ENCODE data around the gene ASXL3.

ASXL3 gene

GRCh38 chr18:33666915-33667314 is 88.9 kb downstream of the ASXL3 start:
- no peak overlapping the region for H3K4me2 ChIP-seq (ENCODE audit: low read length)
- no peaks in the 10 kb centered on the region for H3K27me3 ChIP-seq (ENCODE audit: control insufficient read depth, insufficient read depth, low read length)
- no peaks in the 10 kb centered on the region for H3K9me3 ChIP-seq (ENCODE audit: control insufficient read depth, low read length)
- no peaks in the 10 kb centered on the region for H3K79me2 ChIP-seq
- H2AFZ ChIP-seq: no peak overlapping the region
- H3K4me1 ChIP-seq: no peaks in the 10 kb centered on the region
- H3K9ac ChIP-seq: no peak overlapping the region
- H3K27ac ChIP-seq: no peak overlapping the region
- TF ChIP-seq CTCF (IDR thresholded peaks at IDR 0.05): no peak
- H3K36me3 ChIP-seq (ENCODE audit: control insufficient read depth, insufficient read depth, low read length): no peaks in the 10 kb centered on the region
- H3K4me3 ChIP-seq (ENCODE audit: low read depth, low read length): no peak overlapping the region

DNA sequence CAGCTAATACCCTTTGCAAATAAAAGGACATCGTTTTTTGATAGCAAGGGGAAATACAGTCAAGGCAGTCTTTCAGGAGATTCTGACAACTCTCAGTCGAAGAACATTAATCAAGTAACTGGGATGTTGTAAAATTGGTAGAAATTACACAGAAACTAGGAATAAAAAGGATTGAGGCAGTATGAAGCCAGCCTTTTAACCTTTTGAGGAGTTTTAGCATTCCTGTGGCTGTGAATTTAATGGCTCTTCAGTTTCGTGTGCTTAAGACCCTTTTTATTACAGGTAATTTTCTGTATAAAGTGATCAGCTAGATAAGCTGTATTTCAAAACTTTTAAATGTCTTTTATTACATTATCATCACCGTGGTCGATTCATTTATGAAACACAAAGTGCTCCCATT is 91.6 kb downstream of the ASXL3 start:
- H3K4me1 ChIP-seq: no peaks in the 10 kb centered on the region
- no peak overlapping the region for H3K4me3 ChIP-seq (ENCODE audit: low read depth, low read length)
- H3K9ac ChIP-seq: no peak overlapping the region
- no peak for TF ChIP-seq CTCF (IDR thresholded peaks at IDR 0.05)
- no peaks in the 10 kb centered on the region for H3K79me2 ChIP-seq
- no peaks in the 10 kb centered on the region for H3K9me3 ChIP-seq (ENCODE audit: control insufficient read depth, low read length)
- H3K4me2 ChIP-seq (ENCODE audit: low read length): no peak overlapping the region
- no peaks in the 10 kb centered on the region for H3K27me3 ChIP-seq (ENCODE audit: control insufficient read depth, insufficient read depth, low read length)
- H3K36me3 ChIP-seq (ENCODE audit: control insufficient read depth, insufficient read depth, low read length): no peaks in the 10 kb centered on the region
- no peak overlapping the region for H2AFZ ChIP-seq
- no peak overlapping the region for H3K27ac ChIP-seq

DNA sequence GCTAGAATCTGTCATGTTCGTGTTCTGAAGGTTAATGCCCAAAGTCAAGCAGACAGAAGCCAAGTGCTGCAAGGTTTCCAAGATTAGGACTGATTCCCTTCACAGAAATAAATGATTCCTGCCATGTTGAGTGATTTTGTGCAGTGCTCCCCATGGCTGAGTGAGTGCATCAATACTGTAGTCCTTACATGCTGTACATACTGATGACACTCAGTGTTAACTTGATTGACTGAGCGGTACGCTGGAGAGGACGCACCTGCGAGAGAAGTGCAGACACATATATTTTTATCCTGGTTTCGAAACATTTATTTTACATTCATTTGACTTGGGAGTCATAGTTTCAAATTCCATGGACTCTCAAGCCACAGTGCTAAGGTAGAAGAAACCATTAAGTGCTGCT is 92.0 kb downstream of the ASXL3 start:
- Histone ChIP-seq H3K27ac (no peak overlapping the region), H3K27me3 (ENCODE audit: control insufficient read depth, insufficient read depth, low read length) (no peaks in the 10 kb centered on the region), H3K4me1 (no peaks in the 10 kb centered on the region), H3K79me2 (no peaks in the 10 kb centered on the region), H3K36me3 (ENCODE audit: control insufficient read depth, insufficient read depth, low read length) (no peaks in the 10 kb centered on the region), H2AFZ (no peak overlapping the region), H3K9ac (no peak overlapping the region), H3K4me2 (ENCODE audit: low read length) (no peak overlapping the region), H3K9me3 (ENCODE audit: control insufficient read depth, low read length) (no peaks in the 10 kb centered on the region), H3K4me3 (ENCODE audit: low read depth, low read length) (no peak overlapping the region)
- TF ChIP-seq CTCF (IDR thresholded peaks at IDR 0.05): no peak

DNA sequence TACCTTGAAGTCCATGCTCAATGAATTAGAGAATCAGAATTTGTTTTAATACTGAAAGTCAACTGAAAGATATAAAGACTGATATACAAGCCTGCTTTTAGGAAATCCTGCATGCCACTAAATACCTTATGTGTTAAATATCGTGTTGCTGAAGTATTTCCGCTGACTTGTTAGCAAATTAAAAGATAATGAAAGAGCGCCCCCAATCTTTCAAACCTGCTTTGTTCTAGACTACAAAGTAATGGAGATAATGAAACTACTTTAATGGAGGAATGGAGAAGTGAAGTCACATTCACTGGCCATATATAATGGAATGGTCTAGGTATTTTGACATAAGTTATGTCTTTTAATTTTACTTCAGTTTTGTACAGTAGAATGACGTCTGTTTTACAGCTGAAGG is 95.7 kb downstream of the ASXL3 start:
- Histone ChIP-seq H3K27me3 (ENCODE audit: control insufficient read depth, insufficient read depth, low read length) (no peaks in the 10 kb centered on the region), H2AFZ (no peak overlapping the region), H3K36me3 (ENCODE audit: control insufficient read depth, insufficient read depth, low read length) (no peaks in the 10 kb centered on the region), H3K4me2 (ENCODE audit: low read length) (no peak overlapping the region), H3K4me1 (no peaks in the 10 kb centered on the region), H3K9me3 (ENCODE audit: control insufficient read depth, low read length) (no peaks in the 10 kb centered on the region), H3K4me3 (ENCODE audit: low read depth, low read length) (no peak overlapping the region), H3K79me2 (no peaks in the 10 kb centered on the region), H3K9ac (no peak overlapping the region), H3K27ac (no peak overlapping the region)
- TF ChIP-seq CTCF (IDR thresholded peaks at IDR 0.05): no peak

GRCh38 chr18:33676593-33676992 is 98.6 kb downstream of the ASXL3 start:
- H3K4me3 ChIP-seq (ENCODE audit: low read depth, low read length): no peak overlapping the region

More at GRCh38 chr18:33676593-33676992, 98.6 kb downstream of the ASXL3 start:
- TF ChIP-seq CTCF (IDR thresholded peaks at IDR 0.05): no peak
- Histone ChIP-seq H3K9ac (no peak overlapping the region), H3K9me3 (ENCODE audit: control insufficient read depth, low read length) (no peaks in the 10 kb centered on the region), H3K4me1 (no peaks in the 10 kb centered on the region), H3K79me2 (no peaks in the 10 kb centered on the region), H3K36me3 (ENCODE audit: control insufficient read depth, insufficient read depth, low read length) (no peaks in the 10 kb centered on the region), H3K4me2 (ENCODE audit: low read length) (no peak overlapping the region), H2AFZ (no peak overlapping the region), H3K27me3 (ENCODE audit: control insufficient read depth, insufficient read depth, low read length) (no peaks in the 10 kb centered on the region), H3K27ac (no peak overlapping the region)
